Measurements from ENCODE around the gene CLASRP. TPM values are rescaled to one million over a fixed set of nuclear protein-coding genes. Genes with fewer than 3 reads are reported as not detected.

The CLASRP gene
- total and polyA plus RNA-seq, 9 of the 15 experiments (the other 6 are each of a cell fraction or from before 2014, with no cell fraction given), result 0.94 to 86.3 (median 44.0) TPM

GRCh38 chr19:45079063-45079910, 40.4 kb downstream of the CLASRP start, which contains the start of gene GEMIN7 (continued):
- peak; percentile 32 to 86; a peak in 1 of 4 replicates for TF ChIP-seq NONO (IDR thresholded peaks at IDR 0.05; ENCODE audit: low read depth in 2 of 2, low read length in 1 of 2)
- TF ChIP-seq ZNF436 (CRISPR knock-in tag; IDR thresholded peaks at IDR 0.05), result no peak
- TF ChIP-seq ARID1B (IDR thresholded peaks at IDR 0.05), result no peak
- no peak for TF ChIP-seq IFI16 (CRISPR knock-in tag; IDR thresholded peaks at IDR 0.05)
- TF ChIP-seq, protein P1, sequence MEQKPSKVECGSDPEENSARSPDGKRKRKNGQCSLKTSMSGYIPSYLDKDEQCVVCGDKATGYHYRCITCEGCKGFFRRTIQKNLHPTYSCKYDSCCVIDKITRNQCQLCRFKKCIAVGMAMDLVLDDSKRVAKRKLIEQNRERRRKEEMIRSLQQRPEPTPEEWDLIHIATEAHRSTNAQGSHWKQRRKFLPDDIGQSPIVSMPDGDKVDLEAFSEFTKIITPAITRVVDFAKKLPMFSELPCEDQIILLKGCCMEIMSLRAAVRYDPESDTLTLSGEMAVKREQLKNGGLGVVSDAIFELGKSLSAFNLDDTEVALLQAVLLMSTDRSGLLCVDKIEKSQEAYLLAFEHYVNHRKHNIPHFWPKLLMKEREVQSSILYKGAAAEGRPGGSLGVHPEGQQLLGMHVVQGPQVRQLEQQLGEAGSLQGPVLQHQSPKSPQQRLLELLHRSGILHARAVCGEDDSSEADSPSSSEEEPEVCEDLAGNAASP (IDR thresholded peaks at IDR 0.05), result no peak
- no peak for TF ChIP-seq ZNF140 (CRISPR knock-in tag; IDR thresholded peaks at IDR 0.05)
- TF ChIP-seq ZZZ3 (IDR thresholded peaks at IDR 0.05), result no peak; the same call in 1 of the 2 replicates
- no peak for TF ChIP-seq BRF2 (IDR thresholded peaks at IDR 0.05; ENCODE audit: borderline replicate concordance, insufficient read depth, insufficient read length)
- TF ChIP-seq HMGN3 (IDR thresholded peaks at IDR 0.05; ENCODE audit: borderline replicate concordance, extremely low read depth, insufficient read length, low read depth, low read length), result peak; percentile 90
- peak; percentile 52; the same call in 1 of the 2 replicates for TF ChIP-seq ZNF57 (CRISPR knock-in tag; IDR thresholded peaks at IDR 0.05)
- TF ChIP-seq SMAD3 (CRISPR knock-in tag; conservative IDR thresholded peaks at IDR 0.05), result no peak
- TF ChIP-seq JUN (IDR thresholded peaks at IDR 0.05; ENCODE audit: borderline replicate concordance, low read depth, low read length), result peak; percentile 65; the same call in 1 of the 2 replicates
- TF ChIP-seq JUN (CRISPR knock-in tag; IDR thresholded peaks at IDR 0.05; ENCODE audit: borderline replicate concordance), result peak; percentile 81
- peak; percentile 89 for TF ChIP-seq ZFX (CRISPR knock-in tag; IDR thresholded peaks at IDR 0.05)
- TF ChIP-seq, protein P2, sequence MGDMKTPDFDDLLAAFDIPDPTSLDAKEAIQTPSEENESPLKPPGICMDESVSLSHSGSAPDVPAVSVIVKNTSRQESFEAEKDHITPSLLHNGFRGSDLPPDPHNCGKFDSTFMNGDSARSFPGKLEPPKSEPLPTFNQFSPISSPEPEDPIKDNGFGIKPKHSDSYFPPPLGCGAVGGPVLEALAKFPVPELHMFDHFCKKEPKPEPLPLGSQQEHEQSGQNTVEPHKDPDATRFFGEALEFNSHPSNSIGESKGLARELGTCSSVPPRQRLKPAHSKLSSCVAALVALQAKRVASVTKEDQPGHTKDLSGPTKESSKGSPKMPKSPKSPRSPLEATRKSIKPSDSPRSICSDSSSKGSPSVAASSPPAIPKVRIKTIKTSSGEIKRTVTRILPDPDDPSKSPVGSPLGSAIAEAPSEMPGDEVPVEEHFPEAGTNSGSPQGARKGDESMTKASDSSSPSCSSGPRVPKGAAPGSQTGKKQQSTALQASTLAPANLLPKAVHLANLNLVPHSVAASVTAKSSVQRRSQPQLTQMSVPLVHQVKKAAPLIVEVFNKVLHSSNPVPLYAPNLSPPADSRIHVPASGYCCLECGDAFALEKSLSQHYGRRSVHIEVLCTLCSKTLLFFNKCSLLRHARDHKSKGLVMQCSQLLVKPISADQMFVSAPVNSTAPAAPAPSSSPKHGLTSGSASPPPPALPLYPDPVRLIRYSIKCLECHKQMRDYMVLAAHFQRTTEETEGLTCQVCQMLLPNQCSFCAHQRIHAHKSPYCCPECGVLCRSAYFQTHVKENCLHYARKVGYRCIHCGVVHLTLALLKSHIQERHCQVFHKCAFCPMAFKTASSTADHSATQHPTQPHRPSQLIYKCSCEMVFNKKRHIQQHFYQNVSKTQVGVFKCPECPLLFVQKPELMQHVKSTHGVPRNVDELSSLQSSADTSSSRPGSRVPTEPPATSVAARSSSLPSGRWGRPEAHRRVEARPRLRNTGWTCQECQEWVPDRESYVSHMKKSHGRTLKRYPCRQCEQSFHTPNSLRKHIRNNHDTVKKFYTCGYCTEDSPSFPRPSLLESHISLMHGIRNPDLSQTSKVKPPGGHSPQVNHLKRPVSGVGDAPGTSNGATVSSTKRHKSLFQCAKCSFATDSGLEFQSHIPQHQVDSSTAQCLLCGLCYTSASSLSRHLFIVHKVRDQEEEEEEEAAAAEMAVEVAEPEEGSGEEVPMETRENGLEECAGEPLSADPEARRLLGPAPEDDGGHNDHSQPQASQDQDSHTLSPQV (IDR thresholded peaks at IDR 0.05), result peak; percentile 93
